ENCODE measurements around the gene TMEM248. TPM values are rescaled to one million over a fixed set of nuclear protein-coding genes. Genes with fewer than 3 reads are reported as not detected.
"Not testable (repeated sequence)": the region's sequence is repeated elsewhere in the genome, so short reads cannot be mapped to it uniquely, and the experiment has no call there.

TMEM248 gene, protein sequence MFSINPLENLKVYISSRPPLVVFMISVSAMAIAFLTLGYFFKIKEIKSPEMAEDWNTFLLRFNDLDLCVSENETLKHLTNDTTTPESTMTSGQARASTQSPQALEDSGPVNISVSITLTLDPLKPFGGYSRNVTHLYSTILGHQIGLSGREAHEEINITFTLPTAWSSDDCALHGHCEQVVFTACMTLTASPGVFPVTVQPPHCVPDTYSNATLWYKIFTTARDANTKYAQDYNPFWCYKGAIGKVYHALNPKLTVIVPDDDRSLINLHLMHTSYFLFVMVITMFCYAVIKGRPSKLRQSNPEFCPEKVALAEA
- 46.9 TPM for total RNA-seq

DNA sequence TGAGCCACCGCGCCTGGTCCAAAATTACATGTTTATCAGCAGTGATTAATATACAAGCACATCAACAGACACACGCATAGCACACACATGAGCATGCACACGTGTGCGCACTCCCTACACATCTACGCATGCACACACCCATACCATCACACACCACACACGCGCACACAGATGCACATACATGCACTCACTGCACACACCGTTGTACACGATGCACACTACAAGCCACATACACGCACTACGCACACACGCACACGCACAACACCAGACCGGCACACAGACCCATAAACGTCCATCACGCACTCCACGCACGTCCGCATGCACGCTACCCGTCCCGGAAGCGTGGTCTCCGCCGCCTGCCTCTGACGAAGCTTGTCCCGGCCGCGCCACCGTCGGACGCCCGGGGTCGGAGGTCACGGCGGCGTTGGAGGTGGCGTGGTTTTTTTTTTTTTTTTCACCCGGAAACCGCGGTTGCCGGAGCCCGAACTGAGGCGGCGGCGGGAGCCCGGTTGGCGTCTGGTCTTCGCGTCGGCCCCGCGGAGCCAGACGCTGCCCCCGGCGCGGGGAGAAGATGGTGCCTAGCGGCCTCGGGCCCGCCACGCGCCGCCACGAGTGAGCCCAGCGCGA, at the start of gene TMEM248:
Gene TMEM248, plus strand, starts transcription at position 457 of the 627 bp plus-strand sequence. CDS start 20,641 bp downstream, outside the sequence.
- DNase-seq (ENCODE audit: low spot score in 2 of 2) (peak; percentile 83 to 88), FAIRE-seq (no peak)

DNA sequence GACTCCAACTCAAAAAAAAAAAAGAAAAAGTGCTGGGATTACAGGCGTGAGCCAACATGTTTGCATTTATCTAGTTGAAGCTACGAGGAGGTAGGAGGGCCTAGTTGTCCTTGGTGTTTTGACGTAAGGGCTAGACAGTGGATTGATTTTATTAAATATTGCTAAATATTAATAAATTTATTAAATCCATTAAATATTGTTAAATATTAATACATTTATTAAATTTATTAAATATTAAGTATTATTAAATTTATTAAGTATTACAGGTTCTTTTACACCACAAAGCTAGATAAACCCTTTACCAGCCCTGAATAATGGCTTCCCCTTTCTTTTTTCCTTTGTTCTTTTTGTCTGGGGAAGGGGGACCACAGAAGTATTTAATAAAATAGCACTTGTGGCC, 47.5 kb upstream of the TMEM248 start:
- FAIRE-seq (no peak), DNase-seq (ENCODE audit: low spot score in 2 of 2) (no peak)

DNA sequence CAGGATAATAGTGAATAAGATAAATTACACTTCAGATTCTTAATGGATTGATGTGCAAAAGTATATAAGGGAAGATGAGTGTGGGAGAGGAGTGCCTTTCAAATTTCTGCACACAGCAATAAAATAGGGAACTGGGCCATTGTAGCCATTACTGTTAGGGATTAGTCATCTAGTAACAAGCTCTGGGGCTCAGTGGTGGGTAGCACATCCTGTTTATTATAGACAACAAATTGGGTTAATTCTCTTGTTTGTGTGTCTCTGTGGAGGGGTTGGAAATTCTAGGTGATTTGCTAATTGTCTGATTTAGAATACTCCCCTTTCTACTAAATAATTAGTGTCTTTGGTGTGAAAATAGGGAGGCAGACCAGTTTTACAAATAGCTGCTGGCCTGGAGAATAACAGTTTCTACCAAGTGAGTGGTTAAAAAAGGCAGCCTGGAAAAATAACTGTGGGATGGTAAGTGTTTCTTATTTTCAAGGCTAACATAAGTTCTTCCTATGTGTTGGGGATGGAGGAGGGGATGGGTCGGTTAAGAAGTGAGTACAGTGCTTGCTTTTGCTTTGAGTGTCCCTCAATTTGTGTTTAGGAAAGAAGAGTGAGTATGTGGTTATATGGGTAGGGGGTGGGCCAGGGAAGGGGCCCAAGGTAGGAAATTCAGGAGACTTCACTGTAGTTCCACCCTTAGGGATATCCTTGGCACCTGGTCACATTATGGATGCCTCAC, 43.3 kb upstream of the TMEM248 start:
- DNase-seq (ENCODE audit: low spot score in 2 of 2) (no peak), FAIRE-seq (no peak)

DNA sequence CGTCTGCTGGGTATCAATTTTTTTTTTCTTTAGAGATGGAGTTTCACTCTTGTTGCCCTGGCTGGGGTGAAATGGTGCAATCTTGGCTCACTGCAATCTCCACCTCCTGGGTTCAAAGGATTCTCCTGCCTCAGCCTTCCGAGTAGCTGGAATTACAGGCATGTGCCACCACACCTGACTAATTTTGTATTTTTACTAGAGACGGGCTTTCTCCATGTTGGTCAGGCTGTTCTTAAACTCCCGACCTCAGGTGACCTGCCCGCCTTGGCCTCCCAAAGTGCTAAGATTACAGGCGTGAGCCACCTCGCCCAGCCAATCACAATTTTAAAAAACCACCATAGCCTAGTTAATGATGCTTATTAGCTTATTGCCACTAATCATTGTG, 42.7 kb upstream of the TMEM248 start:
- FAIRE-seq; DNase-seq (ENCODE audit: low spot score in 2 of 2): not testable (repeated sequence)

DNA sequence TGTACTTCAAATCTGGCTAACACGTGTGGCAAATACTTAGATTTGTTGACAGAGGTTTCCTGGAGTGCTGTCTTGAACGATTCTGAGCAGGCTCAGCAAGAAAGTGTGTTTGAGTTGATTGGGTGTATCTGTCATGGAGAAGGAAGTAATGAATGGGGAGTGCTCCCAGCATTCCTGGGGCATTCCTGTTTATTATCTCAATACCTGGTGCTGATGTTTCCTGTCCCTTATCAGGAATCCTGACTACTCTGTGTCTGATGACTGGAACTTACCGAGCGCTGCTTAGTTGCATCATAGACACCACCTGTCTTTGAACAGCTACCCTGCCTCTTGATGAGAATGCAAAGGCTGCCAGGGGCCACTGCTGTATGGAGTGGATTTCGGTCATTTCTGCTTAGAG, 41.0 kb upstream of the TMEM248 start:
- FAIRE-seq (no peak), DNase-seq (ENCODE audit: low spot score in 2 of 2) (no peak)

DNA sequence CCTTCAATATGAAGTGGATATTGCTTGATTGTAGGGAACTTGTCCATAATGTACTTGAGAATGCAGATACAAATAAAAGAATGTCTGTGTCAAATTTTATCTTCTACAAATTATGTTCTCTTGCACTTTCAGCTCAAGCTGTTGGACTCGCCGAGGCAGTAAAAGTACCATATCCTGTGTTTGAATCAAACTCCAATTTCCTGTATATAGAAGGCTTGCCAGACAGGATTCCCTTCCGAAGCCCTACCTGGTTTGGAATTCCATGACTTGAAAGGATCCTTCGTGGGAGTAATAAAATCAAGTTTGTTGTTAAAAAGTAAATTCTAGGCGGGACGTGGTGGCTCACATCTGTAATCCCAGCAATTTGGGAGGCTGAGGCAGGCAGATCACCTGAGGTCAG, 40.4 kb upstream of the TMEM248 start:
- not testable (repeated sequence) for FAIRE-seq; DNase-seq (ENCODE audit: low spot score in 2 of 2)

DNA sequence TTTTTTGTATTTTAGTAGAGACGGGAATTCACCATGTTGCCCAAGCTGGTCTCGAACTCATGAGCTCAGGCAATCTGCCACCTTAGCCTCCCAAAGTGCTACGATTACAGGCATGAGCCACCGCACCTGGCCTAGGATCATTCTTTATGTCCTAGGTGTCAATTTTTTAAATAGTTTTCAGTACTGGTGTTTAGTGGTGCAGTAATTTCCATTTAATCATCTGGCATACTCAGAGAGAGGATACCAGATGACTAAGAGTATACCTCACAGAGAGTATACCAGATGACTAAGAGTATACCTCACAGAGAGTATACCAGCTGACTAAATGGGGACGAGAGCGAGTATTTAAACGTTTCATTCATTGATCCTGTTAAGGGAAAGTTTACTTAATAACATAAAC, 37.3 kb upstream of the TMEM248 start:
- DNase-seq (ENCODE audit: low spot score in 2 of 2): no peak
- FAIRE-seq: no peak

DNA sequence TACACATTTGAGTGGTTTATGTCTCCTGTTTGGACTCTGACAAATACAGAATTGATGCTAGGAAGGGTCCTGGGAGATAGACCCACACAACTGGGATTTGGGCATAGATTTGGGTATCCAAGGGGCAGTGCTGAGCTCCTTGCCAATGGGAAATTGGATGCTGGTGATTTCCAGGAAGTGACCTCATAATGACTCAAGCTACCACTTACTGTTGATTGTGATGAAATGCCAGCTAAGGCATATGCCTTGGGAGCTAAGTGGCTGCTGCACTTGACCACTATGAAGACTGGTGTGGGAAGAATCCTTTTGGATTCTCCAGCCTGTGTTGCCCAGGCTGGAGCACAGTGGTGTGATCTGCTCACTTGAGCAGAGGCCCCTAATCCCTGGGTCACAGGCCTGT, 36.5 kb upstream of the TMEM248 start:
- not testable (repeated sequence) for FAIRE-seq; DNase-seq (ENCODE audit: low spot score in 2 of 2)

DNA sequence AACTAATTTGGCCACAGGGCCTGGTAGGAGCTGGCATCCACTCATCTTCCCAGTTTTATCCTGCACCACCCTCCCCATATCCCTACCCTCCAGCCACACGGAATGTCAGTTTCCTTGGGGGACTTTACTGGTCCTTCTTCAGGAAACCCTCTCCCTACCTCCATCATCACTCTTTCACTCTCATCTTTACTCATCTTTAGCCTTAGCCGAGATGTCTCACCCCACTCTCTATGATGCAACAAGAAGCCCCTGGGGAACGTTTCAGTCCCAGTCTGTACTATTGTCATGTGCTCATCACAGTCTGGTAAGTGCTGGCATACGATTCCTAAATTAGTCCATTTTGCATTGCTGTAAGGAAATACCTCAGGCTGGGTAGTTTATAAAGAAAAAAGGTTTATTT, 34.9 kb upstream of the TMEM248 start:
- FAIRE-seq (no peak), DNase-seq (ENCODE audit: low spot score in 2 of 2) (no peak)

DNA sequence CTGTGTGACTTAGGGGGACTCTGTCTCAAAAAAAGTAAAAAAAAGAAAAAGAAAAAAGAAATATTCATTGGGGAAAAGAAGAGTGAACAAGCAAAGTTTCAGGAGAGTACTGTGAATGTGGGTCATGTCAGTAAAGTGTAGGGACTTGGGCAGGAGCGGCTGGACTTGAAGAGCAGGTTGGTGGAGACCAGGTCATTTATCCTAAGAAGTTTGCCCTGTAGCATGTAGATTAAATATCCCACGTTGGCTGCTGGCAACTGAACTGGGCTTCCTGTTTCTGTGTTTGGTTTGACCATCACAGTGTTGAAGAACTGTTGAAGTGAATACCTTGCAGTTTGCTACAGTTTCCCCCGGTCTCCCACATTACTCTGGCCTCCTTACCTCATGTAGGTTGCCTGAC, 32.8 kb upstream of the TMEM248 start:
- FAIRE-seq: not testable (repeated sequence)

DNA sequence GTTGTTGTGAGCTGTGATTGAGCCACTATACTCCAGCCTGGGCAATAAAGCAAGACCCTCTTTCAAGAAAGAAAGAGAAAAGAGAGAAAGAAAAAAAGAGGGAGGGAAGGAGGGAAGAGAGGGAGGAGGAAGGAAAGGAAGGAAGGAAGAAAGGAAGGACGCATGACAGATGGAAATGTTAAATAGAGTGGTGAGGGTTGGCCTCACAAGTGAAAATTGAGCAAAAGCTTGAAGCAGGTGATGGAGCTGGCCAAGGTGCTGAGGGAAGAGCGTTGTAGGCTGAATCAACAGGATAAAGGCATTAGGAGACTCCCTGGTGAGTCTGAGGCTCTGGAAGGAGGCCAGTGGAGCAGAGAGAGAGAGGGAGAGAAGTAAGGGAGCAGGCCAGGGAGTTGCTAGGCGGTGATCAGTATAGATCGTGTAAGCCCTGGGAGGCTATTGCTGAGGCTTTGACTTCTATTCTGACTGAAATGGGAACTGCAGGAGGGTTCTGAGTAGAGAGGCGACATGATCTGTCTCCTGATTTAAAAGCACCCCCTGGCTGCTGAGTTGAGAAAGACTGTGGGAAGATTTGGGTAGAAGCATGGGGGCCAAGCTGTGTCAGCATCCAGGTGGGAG, 26.5 kb upstream of the TMEM248 start:
- DNase-seq (ENCODE audit: low spot score in 2 of 2): no peak

More for the DNA sequence above, 32.8 kb upstream of the TMEM248 start:
- not testable (repeated sequence) for DNase-seq (ENCODE audit: low spot score in 2 of 2)

DNA sequence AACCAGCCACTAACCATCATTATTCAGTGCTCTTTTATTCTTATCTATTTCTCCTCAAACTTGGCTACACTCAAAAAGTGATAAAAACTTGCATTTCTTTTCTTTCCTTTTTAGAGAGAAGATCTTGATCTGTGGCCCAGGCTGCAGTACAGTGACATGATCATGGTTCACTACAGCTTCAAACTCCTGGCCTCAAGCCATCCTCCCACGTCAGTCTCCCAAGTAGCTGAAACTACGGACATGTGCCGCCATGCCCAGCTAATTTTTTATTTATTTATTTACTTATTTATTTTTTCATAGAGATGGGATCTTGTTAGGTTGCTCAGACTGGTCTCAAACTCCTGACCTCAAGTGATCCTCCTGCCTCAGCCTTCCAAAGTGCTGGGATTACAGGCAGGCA, 24.6 kb upstream of the TMEM248 start:
- FAIRE-seq: no peak
- DNase-seq (ENCODE audit: low spot score in 2 of 2): no peak

More for the DNA sequence above, 26.5 kb upstream of the TMEM248 start:
- FAIRE-seq: no peak

DNA sequence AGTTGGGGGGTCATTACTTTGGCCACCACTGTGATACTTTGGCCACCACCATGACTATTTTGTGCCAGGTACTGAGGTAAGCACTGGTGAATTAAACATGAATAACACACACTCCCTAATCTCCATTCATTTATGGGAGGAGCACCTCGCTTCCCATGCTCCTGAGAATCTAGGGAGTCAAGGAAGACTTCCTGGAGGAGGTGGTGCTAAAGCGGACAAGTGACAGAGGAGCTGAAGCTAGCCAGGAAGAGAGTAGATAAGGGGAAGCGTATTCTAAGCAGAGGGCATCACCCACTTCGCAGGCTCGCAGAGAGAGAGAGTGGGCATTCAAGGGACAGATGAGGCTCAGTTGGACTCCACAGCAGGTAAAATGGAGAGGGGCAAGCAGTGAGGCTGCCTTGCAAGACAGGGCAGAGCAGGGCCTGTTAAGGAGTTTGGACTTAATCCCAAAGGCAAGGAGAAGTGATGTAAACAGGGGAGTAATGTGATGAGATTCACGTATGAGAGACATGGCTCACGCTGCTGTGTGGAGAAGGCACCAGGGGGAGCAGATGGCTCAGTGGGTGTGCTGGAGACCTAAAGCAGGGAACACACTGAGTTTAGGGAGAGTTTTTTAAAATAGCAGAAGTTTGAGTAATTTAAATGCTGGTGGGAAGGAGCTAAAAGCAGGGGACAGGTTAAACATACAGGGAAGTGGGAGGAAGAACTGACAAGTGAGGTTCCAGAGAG, 21.3 kb upstream of the TMEM248 start:
- FAIRE-seq (no peak), DNase-seq (ENCODE audit: low spot score in 2 of 2) (peak in 1 of 2 donors; percentile 26)

DNA sequence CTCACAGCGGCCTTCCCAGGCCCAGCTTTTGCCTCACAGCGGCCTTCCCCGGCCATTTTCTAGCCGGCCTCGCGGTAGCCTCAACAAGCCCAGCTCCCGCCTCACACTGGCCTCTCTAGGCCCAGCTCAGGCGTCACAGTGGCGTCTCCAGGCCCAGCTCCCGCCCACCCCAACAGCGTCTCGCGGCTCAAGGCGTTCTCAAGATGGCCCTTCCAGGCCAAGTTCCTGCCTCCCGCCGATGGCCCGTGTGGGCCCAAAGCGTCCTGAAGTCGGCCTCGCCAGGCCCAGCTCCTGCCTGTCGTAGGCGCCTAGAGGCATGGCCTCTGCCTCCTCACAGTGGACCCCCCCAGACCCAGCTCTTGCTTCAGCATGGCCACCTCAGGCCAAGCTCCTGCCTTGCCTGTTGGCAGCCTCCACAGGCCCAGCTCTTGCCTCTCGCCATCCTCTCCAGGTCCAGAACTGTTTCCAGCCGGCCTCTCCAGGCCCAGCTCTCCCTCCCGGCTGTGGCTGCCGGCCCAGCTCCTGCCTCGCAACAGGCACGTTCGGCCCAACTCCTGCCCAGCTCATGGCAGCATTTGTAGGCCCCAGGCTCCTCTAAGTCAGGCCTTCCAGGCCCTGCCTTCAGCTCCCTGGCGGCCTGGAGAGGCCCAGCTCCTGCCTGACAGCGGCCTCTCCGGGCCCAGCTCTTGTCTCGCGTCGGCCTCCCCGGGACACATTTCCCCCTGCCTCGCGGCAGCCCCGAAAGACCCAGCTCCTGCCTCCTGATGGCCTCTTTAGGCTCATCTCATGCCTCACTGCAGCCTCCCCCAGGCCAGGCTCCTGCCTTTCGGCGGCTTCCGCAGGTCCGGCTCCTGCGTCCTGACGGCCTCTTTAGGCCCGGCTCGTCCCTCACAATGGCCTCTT, 18.8 kb upstream of the TMEM248 start:
- DNase-seq (ENCODE audit: low spot score in 2 of 2) (no peak), FAIRE-seq (no peak)

DNA sequence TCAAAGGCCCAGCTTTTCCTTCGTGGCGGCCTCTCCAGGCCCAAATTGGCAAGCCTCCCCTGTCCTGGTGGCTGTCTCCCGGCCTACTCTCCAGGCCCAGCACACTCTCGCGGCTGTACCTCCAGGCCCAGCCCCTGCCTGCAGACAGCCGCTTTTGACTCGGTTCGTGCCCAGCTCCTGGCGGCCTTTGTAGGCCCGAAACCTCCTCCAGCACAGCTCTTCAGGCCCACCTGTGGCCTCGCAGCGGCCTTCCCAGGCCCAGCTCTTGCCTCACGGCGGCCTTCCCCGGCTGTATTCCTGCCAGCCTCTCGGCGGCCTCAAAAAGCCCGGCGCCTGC, 18.2 kb upstream of the TMEM248 start:
- DNase-seq (ENCODE audit: low spot score in 2 of 2): no peak
- FAIRE-seq: no peak

DNA sequence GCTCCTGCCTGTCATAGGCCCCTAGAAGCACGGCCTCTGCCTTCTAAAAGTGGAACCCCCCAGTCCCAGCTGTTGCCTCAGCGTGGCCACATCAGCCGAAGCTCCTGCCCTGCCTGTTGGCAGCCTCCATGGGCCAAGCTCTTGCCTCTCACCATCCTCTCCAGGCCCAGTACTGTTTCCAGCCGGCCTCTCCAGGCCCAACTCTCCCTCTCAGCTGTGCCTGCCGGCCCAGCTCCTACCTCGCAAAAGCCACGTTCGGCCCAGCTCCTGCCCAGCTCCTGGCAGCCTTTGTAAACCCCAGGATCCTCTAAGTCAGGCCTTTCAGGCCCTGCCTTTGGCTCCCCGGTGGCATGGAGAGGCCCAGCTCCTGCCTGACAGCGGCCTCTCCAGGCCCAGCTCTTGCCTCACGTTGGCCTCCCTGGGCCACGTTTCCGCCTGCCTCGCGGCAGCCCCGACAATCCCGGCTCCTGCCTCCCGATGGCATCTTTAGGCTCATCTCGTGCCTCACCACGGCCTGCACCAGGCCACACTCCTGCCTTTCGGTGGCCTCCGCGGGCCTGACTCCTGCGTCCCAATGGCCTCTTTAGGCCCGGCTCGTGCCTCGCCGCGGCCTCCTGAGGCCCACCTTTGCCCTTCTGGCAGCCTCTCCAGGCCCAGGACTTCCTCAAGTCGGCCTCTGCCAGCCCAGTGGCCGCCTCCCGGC, 17.5 kb upstream of the TMEM248 start:
- DNase-seq (ENCODE audit: low spot score in 2 of 2): no peak
- FAIRE-seq: no peak

DNA sequence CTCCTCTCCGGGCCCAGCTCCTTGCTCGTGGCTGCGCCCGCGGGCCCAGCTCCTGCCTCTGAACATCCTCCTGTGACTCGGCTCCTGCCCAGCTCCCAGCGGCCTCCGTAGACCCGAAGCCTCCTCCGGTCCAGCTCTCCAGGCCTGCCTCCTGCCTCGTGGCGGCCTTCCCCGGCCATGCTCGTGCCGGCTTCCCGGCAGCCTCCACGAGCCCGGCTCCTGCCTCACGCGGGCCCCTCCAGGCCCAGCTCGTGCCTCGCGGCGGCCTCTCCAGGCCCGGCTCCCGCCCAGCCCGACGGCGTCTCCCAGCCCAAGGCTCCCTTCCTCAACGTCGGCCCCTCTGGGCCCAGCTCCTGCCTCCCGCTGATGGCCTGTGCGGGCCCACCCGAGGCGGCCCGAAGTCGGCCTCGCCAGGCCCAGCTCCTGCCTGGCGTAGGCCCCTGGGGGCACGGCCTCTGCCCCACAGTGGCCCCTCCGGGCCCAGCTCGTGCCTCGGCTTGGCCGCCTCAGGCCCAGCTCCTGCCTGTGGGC, 16.9 kb upstream of the TMEM248 start:
- no peak for DNase-seq (ENCODE audit: low spot score in 2 of 2)
- FAIRE-seq: no peak

DNA sequence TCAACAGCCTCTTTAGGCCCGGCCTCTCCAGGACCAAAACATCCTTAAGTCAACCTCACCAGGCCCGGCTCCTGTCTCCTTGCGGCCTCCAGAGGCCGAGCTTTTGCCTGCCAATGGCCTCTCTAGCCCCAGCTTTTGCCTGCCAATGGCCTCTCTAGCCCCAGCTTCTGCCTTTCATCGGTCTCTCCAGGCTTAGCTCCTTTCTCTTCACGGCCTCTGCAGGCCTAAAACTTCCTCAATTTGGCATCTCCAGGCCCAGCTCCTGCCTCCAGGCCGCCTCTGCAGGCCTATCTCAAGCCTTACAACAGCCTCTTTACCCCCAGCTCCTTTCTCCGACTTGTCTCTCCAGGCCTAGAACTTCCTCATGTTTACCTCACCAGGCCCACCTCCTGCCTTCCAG, 15.7 kb upstream of the TMEM248 start:
- DNase-seq (ENCODE audit: low spot score in 2 of 2) (no peak), FAIRE-seq (no peak)

DNA sequence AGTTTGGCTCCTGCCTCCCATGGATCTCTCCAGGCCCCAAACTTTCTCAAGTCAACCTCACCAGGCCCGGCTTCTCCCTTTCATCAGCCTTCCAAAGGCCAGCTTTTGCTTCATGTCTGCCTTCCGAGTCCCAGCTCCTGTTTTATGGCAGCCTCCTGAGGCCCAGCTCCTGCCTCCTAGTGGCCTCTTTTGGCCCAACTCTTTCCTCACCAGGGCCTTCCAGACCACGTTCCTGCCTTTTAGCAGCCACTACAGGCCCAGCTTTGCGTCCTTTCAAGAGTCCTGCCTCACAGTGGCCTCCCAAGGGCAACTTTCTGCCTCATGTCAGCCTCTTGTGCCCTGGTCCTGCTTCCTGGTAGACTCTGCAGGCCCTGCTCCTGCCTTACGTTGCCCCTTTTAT, 15.3 kb upstream of the TMEM248 start:
- no peak for FAIRE-seq
- DNase-seq (ENCODE audit: low spot score in 2 of 2): no peak

All from frontal cortex (tissue), 4 donors.